SU-DHL-6 (cell line): ENCODE results near the gene MMP21.

Source experiments
- H2AFZ ChIP-seq: fragments of 200-600 bp; sonication (generic); 2 replicates; pipeline ENCODE4 v1.6.1; 2014; ENCODE audit warnings: low read depth, mild to moderate bottlenecking, moderate library complexity, mixed read lengths, antibody characterized with exemption, low read length; ENCODE audit not compliant: severe bottlenecking
- H3F3A ChIP-seq: fragments of 200-600 bp; shearing (Covaris generic); 2 replicates; pipeline ENCODE4 v1.6.0; 2016; ENCODE audit warnings: antibody characterized with exemption, mild to moderate bottlenecking; ENCODE audit not compliant: insufficient read depth
- H3K27ac ChIP-seq: fragments of 200-600 bp; sonication (generic); 2 replicates; pipeline ENCODE4 v1.5.1; 2016; ENCODE audit warnings: low read depth, mild to moderate bottlenecking, low read length, moderate library complexity, mixed read lengths
- H3K27me3 ChIP-seq: fragments of 200-600 bp; sonication (generic), shearing (Covaris generic); 2 replicates; pipeline ENCODE4 v1.6.0; 2014; ENCODE audit warnings: mild to moderate bottlenecking, low read length
- H3K36me3 ChIP-seq: fragments of 200-600 bp; sonication (generic); 2 replicates; pipeline ENCODE4 v1.6.1; 2014; ENCODE audit warnings: mild to moderate bottlenecking, low read length, mixed read lengths
- H3K4me2 ChIP-seq: fragments of 300-600, 200-600 bp; shearing (Covaris generic), sonication (generic); 2 replicates; pipeline ENCODE4 v1.6.0; 2014; ENCODE audit warnings: low read length, low read depth, mild to moderate bottlenecking; ENCODE audit not compliant: poor library complexity, severe bottlenecking
- H3K4me3 ChIP-seq: fragments of 200-600 bp; sonication (generic); 2 replicates; pipeline ENCODE4 v1.5.1; 2014; ENCODE audit warnings: antibody characterized with exemption, low read length, mild to moderate bottlenecking, mixed read lengths; ENCODE audit not compliant: insufficient read depth, poor library complexity, severe bottlenecking
- H3K79me2 ChIP-seq: fragments of 200-600 bp; sonication (generic); 2 replicates; pipeline ENCODE4 v1.6.1; 2014; ENCODE audit warnings: mild to moderate bottlenecking, low read length, moderate library complexity; ENCODE audit not compliant: insufficient read depth
- H3K9ac ChIP-seq: fragments of 200-600 bp; sonication (generic); 2 replicates; pipeline ENCODE4 v1.7.0; 2014; ENCODE audit warnings: mild to moderate bottlenecking, low read length
- H3K9me2 ChIP-seq: fragments of 200-600 bp; sonication (generic); replicated peaks from 2 replicates; pipeline ENCODE4 v1.6.1; 2014; ENCODE audit warnings: low read length; ENCODE audit not compliant: insufficient read depth
- H3K9me3 ChIP-seq: fragments of 200-600 bp; sonication (generic); 2 replicates; pipeline ENCODE4 v1.6.1; 2014; ENCODE audit warnings: low read length, mixed read lengths; ENCODE audit not compliant: insufficient read depth
- H4K20me1 ChIP-seq: fragments of 200-600 bp; sonication (generic); 2 replicates; pipeline ENCODE4 v1.6.1; 2014; ENCODE audit warnings: low read depth, mild to moderate bottlenecking, antibody characterized with exemption, low read length, moderate library complexity, mixed read lengths
- CTCF ChIP-seq: fragments of 200-600 bp; sonication (generic); IDR thresholded peaks from one replicate; pipeline ENCODE4 v1.5.1; 2017; ENCODE audit warnings: antibody characterized with exemption, mild to moderate bottlenecking, low read length, moderate library complexity; ENCODE audit not compliant: insufficient read depth, poor library complexity, severe bottlenecking
- EZH2phosphoT487 ChIP-seq: fragments of 200-600 bp; sonication (generic), shearing (Covaris generic); conservative IDR thresholded peaks from 2 replicates; pipeline ENCODE4 v1.6.1; 2018; ENCODE audit warnings: mild to moderate bottlenecking, antibody characterized with exemption, low read length, moderate library complexity, mixed read lengths

The MMP21 gene

GRCh38 chr10:125757742-125758141 is 17.9 kb downstream of the MMP21 start:
- Histone ChIP-seq H4K20me1 (no peaks in the 10 kb centered on the region), H3K27ac (no peak overlapping the region), H3K4me3 (no peak overlapping the region), H3F3A (no peaks in the 10 kb centered on the region), H3K4me2 (no peak overlapping the region), H3K27me3 (no peaks in the 10 kb centered on the region), H3K36me3 (peaks cover 46% of the 10 kb centered on the region; the same call in 1 of the 2 replicates), H3K9me3 (no peaks in the 10 kb centered on the region), H3K9me2 (no peaks in the 10 kb centered on the region), H3K79me2 (no peaks in the 10 kb centered on the region), H3K9ac (no peak overlapping the region), H2AFZ (no peak overlapping the region)
- TF ChIP-seq EZH2phosphoT487 (no peak), CTCF (no peak)

- H3K4me3 ChIP-seq: no peak overlapping the region
- no peak overlapping the region for H3K27ac ChIP-seq
- peaks cover 48% of the 10 kb centered on the region; the same call in 1 of the 2 replicates for H3K36me3 ChIP-seq
These were observed 18.7 kb downstream of the MMP21 start for GRCh38 chr10:125756853-125757487.

GRCh38 chr10:125756196-125756595 is 19.4 kb downstream of the MMP21 start:
- Histone ChIP-seq H3K79me2 (no peaks in the 10 kb centered on the region), H3K27me3 (no peaks in the 10 kb centered on the region), H3K4me3 (no peak overlapping the region), H3K9ac (no peak overlapping the region), H2AFZ (no peak overlapping the region), H3K9me2 (no peaks in the 10 kb centered on the region), H3F3A (no peaks in the 10 kb centered on the region), H3K36me3 (peaks cover 43% of the 10 kb centered on the region; the same call in 1 of the 2 replicates), H3K9me3 (no peaks in the 10 kb centered on the region), H3K4me2 (no peak overlapping the region), H4K20me1 (no peaks in the 10 kb centered on the region), H3K27ac (no peak overlapping the region)
- TF ChIP-seq CTCF: no peak
- no peak for TF ChIP-seq EZH2phosphoT487

More at GRCh38 chr10:125756853-125757487, 18.7 kb downstream of the MMP21 start:
- TF ChIP-seq CTCF: no peak
- no peak for TF ChIP-seq EZH2phosphoT487
- Histone ChIP-seq H3K4me2 (no peak overlapping the region), H4K20me1 (no peaks in the 10 kb centered on the region), H3K27me3 (no peaks in the 10 kb centered on the region), H3K9ac (no peak overlapping the region), H2AFZ (no peak overlapping the region), H3K9me3 (no peaks in the 10 kb centered on the region), H3K9me2 (no peaks in the 10 kb centered on the region), H3F3A (no peaks in the 10 kb centered on the region), H3K79me2 (no peaks in the 10 kb centered on the region)
